Head of caudate nucleus (tissue), 42 donors: ENCODE measurements around the gene CAPN5.
"Not testable (repeated sequence)": the region's sequence is repeated elsewhere in the genome, so short reads cannot be mapped to it uniquely, and the experiment has no call there.

Source experiments
- DNase-seq, 42 donors: peaks; one replicate each; pipeline versions ENCODE4 v3.0.0 to v3.0.0-alpha.2; 2020 to 2021; ENCODE audit warnings: mixed read lengths in 7 of 42
- intact Hi-C: fragments of 100-400 bp; cut with DNase I; formaldehyde crosslinking; loops from one replicate; pipeline ENCODE4 v1.15.0; 2022

Gene CAPN5

GRCh38 chr11:77066229-77067042 is at the start of gene CAPN5:
Gene CAPN5, plus strand, starts transcription at chr11:77066971. Its CDS starts 17,916 bp downstream, at chr11:77084887.
- intact Hi-C loops, result loop anchor here (2.0 kb wide), 1 partner anchor 20 kb away; no protein-coding TSS in a partner anchor
- DNase-seq, result peak; percentile 71 to 97 (median 94)

GRCh38 chr11:77018396-77018924 is 48.3 kb upstream of the CAPN5 start:
- intact Hi-C loops, DNase-seq: not testable (repeated sequence)

GRCh38 chr11:77019976-77020595 is 46.7 kb upstream of the CAPN5 start:
- DNase-seq, result peak in 2 of 42 donors; percentile 11 to 31
- intact Hi-C loops, result no loop called here

- intact Hi-C loops, result no loop called here
- DNase-seq, result no peak
Observed at GRCh38 chr11:77020734-77021133, 46.0 kb upstream of the CAPN5 start.

- intact Hi-C loops, result no loop called here
- DNase-seq, result no peak
Observed at GRCh38 chr11:77024745-77025144, 42.0 kb upstream of the CAPN5 start.

GRCh38 chr11:77026221-77026620 is 40.5 kb upstream of the CAPN5 start:
- intact Hi-C loops, result no loop called here
- no peak for DNase-seq

GRCh38 chr11:77026743-77027142 is 40.0 kb upstream of the CAPN5 start:
- intact Hi-C loops, result no loop called here
- DNase-seq, result no peak

GRCh38 chr11:77027275-77027674 is 39.5 kb upstream of the CAPN5 start:
- DNase-seq, result no peak

GRCh38 chr11:77029829-77030228 is 36.9 kb upstream of the CAPN5 start:
- intact Hi-C loops, result no loop called here
- no peak for DNase-seq

More at GRCh38 chr11:77027275-77027674, 39.5 kb upstream of the CAPN5 start:
- intact Hi-C loops, result no loop called here

- DNase-seq, result no peak
- intact Hi-C loops, result no loop called here
Observed at GRCh38 chr11:77030834-77031414, 35.8 kb upstream of the CAPN5 start.

GRCh38 chr11:77031599-77031998 is 35.2 kb upstream of the CAPN5 start:
- intact Hi-C loops, result no loop called here
- DNase-seq, result no peak

- DNase-seq, result no peak
- intact Hi-C loops, result no loop called here
Observed at GRCh38 chr11:77035039-77035438, 31.7 kb upstream of the CAPN5 start.

- DNase-seq, result no peak
- intact Hi-C loops, result no loop called here
Observed at GRCh38 chr11:77035580-77035979, 31.2 kb upstream of the CAPN5 start.

GRCh38 chr11:77036398-77036797 is 30.4 kb upstream of the CAPN5 start:
- DNase-seq, result no peak
- intact Hi-C loops, result no loop called here

- no peak for DNase-seq
Observed at GRCh38 chr11:77037057-77037456, 29.7 kb upstream of the CAPN5 start.

GRCh38 chr11:77038029-77038824 is 28.5 kb upstream of the CAPN5 start:
- intact Hi-C loops, result no loop called here
- peak in 1 of 42 donors; percentile 12 for DNase-seq

More at GRCh38 chr11:77037057-77037456, 29.7 kb upstream of the CAPN5 start:
- intact Hi-C loops, result no loop called here

GRCh38 chr11:77038825-77039326 is 27.9 kb upstream of the CAPN5 start:
- intact Hi-C loops, result no loop called here
- no peak for DNase-seq

GRCh38 chr11:77039491-77040400 is 27.0 kb upstream of the CAPN5 start:
- peak in 28 of 42 donors; percentile 8 to 65 (median 34) for DNase-seq
- intact Hi-C loops, result no loop called here
